VCaP (cell line): ENCODE results near the gene TTLL9.

Experiments
- H3K27ac ChIP-seq: fragments of 450-650 bp; 2 replicates; pipeline ENCODE4 v1.5.1; 2017
- TF ChIP-seq, protein P1 (sequence below): fragments of 450-650 bp; conservative IDR thresholded peaks from 2 replicates; pipeline ENCODE4 v1.5.1; 2017; ENCODE audit warnings: mild to moderate bottlenecking, moderate library complexity

Gene TTLL9

DNA sequence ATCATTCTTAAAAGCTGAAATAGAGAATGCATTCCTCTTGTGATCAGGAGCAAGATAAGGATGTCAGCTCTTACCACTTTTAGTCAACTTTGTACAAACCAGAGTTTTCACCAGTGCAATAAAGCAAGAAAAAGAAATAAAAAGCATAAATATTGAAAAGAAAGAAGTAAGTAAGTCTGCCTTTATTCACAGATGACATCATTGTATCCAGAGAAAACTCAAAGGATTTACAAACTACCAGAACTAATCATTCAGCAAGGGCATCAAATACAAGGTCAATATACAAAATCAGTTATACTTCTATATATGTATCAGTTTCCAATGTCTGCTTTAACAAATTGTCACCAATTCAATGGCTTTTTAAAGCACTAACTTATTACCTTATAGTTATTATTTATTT lies 13.4 kb downstream of the TTLL9 start:
- TF ChIP-seq, protein P1, sequence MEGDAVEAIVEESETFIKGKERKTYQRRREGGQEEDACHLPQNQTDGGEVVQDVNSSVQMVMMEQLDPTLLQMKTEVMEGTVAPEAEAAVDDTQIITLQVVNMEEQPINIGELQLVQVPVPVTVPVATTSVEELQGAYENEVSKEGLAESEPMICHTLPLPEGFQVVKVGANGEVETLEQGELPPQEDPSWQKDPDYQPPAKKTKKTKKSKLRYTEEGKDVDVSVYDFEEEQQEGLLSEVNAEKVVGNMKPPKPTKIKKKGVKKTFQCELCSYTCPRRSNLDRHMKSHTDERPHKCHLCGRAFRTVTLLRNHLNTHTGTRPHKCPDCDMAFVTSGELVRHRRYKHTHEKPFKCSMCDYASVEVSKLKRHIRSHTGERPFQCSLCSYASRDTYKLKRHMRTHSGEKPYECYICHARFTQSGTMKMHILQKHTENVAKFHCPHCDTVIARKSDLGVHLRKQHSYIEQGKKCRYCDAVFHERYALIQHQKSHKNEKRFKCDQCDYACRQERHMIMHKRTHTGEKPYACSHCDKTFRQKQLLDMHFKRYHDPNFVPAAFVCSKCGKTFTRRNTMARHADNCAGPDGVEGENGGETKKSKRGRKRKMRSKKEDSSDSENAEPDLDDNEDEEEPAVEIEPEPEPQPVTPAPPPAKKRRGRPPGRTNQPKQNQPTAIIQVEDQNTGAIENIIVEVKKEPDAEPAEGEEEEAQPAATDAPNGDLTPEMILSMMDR, result no peak
- no peak overlapping the region for H3K27ac ChIP-seq

DNA sequence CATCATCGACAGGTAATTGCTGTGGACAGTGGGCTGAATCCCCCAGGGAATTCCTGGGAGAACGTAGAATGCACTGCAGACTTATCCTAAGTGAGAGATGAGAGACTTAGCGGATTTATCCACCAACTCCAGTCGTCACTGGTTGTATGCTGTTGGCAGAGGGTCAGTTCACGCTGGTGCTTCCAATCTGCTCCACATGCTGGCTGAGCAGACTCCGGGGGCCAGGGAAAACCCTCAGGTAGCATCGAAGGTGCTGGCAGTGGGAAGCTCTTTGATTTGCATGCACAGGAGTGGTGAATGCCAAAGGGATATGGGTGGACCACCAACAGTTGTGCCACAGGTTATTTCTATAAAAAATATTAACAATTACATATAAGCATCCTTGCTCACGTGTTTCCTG lies 20.2 kb downstream of the TTLL9 start:
- no peak overlapping the region for H3K27ac ChIP-seq
- TF ChIP-seq, protein P1, result no peak

DNA sequence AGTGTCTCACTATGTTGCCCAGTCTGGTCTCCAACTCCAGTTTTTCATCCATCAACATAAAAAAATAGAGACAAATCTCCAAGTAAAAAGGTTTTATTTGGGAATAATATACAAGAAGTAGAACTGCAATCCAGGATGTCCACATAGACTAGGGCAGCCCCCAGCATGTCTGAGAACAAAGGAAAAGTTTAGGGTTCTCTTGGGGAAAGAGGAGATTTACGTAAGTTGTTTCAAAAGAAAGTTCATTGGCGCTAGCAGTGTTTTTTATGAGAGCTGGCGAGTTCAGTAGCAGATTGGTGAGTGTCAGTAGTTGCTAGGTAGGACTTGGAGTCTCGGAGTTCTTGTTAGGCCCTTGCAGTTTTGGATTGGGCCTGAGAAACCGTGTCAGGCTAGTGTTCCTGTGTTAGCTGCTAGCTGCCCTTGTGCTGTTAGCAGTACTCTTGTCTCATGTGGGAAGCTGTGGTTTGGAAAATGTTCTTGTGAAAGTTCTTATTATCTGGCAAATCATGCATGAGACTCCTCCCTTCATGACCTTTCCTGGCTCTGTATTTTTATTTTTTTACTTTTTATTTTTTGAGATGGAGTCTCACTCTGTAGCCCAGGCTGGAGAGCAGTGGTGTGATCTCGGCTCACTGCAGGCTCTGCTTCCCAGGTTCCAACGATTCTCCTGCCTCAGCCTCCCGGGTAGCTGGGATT lies 24.7 kb downstream of the TTLL9 start:
- TF ChIP-seq, protein P1, result no peak

DNA sequence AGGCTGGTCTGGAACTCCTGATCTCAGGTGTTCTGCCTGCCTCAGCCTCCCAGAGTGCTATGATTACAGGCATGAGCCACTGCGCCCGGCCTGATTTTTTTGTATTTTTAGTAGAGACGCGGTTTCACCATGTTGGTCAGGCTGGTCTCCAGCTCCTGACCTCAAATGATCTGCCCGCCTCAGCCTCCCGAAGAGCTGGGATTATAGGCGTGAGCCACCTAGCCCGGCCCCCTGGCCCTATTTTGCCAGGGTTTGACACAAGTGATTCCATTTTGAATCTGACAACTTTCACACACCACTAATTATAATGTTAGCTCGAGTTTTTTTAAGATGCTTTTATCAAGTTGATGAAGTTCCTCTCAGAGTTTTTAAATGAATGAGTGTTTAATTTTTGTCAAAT lies 25.6 kb downstream of the TTLL9 start:
- no peak overlapping the region; the same call in 1 of the 2 replicates for H3K27ac ChIP-seq
- TF ChIP-seq, protein P1, result no peak

More for the DNA sequence above, 24.7 kb downstream of the TTLL9 start:
- peak overlapping the region; percentile 30 for H3K27ac ChIP-seq

DNA sequence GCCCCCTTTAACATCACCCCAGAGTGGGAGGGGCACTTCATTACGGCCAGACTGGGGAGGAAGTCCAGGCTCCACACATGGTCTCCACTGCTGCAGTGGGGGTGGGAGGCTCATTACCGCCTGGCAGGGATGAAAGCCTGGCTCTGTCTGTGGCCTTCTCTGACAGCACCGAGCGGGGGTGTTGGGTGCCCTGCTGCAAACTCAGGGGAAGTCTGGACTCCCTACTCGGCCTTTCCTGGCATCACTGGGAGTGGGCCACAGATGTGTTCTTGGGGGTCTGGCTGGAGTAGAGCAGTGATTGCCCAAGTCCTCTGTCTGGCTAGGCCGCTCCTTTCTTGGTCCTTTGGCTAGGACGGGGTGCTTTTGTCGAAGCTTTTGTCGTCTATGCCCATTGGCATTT lies 27.1 kb downstream of the TTLL9 start:
- TF ChIP-seq, protein P1, result no peak

DNA sequence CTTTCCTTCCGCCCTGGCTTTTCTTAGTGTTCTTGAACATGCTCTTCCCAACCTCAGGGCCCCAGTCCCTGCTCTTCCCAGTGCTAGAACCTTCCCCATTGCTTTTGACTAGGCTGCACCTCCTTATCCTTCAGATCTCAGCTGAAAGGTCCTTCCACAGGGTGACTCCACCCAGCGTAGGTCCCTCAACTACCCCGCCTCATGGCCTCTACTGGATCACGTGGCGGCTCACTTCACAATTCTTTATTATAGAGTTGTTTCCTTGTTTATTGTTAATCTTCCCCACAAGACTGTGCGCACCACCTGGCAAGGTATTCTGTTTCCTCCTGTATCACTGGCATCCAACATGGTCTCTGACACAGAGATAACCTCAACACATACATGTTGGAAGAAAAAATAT lies 31.2 kb downstream of the TTLL9 start:
- TF ChIP-seq, protein P1, result no peak
- H3K27ac ChIP-seq, result no peak overlapping the region

More for the DNA sequence above, 27.1 kb downstream of the TTLL9 start:
- no peak overlapping the region for H3K27ac ChIP-seq

DNA sequence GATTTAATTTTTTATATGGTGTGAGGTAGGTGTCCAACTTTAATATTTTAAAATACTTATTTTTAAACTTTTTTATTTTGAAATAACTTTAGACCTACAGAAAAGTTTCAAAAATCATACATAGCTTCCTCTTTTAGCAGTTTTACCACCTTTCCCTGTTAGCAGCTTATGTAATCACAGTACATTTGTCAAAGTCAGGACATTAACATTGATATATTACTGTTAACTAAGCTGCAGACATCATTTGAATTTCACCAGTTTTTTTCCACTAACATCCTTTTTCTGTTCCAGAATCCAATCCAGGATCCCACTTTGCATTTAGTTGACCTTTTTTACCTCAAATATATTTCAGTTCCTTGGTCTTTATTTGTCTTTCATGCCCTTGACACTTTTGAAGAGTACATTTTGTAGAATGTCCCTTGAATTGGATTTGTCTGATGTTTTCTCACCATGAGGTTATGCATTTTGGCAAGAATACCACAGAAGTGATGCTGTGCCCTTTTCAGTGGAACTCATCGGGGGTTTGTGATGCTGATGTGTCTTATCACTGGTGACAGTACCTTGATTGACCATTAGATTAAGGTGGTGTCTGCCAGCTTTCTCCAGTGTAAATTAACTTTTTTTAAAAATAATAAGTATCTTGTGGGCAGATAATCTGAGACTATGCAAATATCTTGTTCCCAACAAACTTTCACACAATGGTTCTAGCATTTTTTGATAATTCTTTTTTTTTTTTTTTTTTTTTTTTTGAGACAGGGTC lies 33.4 kb downstream of the TTLL9 start:
- H3K27ac ChIP-seq, result no peak overlapping the region
- TF ChIP-seq, protein P1, result no peak
